Ammon's horn (tissue), 1 donor: Measurements from ENCODE around the gene PLTP.
A peak's percentile ranks its signal among the peaks of the same experiment; 100 is the strongest.
"Not testable (repeated sequence)": the region's sequence is repeated elsewhere in the genome, so short reads cannot be mapped to it uniquely, and the experiment has no call there.

Experiments used
- DNase-seq: peaks from one replicate; pipeline ENCODE4 v3.0.0-alpha.2; 2016; ENCODE audit warnings: low spot score

Gene PLTP

GRCh38 chr20:45874104-45874481 lies 37.9 kb downstream of the PLTP start:
- not testable (repeated sequence) for DNase-seq

DNA sequence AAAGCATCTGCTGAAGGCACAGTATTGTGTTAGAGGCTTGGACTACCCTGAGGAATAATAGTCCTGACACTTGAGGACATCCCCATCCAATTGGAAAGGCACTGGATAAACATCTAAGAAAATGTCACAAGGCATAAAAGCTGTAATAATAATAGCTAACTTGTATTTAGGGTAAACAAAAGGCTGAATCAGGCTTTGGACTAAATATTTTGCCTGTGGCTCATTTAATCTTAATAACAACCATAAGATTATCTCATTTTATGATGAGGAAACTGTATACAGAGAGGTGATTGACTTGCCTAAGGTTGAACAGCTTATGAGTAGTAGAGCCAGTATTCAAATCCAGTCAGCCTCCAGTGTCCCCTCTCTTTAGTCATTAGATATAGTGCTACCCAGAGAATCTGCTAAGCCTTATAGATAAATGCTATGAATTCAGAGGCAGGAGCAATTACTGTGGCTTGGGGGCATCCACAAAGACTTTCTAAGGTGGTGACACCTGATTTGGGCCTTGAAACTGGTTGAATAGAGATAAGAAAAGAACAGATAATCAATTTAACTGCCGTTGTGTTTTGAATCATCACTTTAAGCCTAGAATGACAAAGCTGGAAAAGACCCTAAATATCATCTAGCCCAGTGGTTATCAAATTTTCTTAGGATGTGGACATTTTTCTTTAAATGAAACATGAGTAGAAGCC lies 38.4 kb downstream of the PLTP start:
- no peak for DNase-seq

GRCh38 chr20:45872626-45873025 lies 39.3 kb downstream of the PLTP start:
- DNase-seq, result no peak

- DNase-seq, result no peak
Observed at GRCh38 chr20:45867819-45868176, 44.2 kb downstream of the PLTP start.

DNA sequence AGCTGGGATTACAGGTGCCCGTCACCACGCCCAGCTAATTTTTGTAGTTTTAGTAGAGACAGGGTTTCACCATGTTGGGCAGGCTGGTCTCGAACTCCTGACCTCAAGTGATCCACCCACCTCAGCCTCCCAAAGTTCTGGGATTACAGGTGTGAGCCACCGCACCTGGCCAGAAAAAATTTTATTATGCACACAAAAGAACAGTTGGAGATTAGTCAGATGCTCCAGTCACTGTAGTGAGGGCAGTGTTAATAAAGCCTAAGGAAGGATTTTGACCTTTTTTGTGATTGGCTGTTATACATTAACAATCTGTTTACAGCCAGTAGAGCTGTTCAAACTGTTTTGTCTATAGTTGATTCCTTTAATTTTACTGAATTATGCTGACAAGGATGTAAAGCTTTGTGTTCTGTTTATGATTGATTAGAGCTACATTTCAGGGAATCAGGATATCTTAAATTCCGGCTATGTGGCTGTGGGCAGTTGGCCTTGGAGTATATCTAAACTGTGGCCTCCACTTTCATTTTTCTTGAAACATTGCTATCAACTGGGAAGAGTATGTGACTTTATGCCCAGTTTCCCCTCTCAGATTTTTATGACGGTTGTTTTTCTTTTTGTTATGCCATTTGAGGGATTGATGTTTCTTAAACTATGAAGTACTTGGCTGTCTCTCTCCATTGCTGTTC lies 44.7 kb downstream of the PLTP start:
- no peak for DNase-seq

DNA sequence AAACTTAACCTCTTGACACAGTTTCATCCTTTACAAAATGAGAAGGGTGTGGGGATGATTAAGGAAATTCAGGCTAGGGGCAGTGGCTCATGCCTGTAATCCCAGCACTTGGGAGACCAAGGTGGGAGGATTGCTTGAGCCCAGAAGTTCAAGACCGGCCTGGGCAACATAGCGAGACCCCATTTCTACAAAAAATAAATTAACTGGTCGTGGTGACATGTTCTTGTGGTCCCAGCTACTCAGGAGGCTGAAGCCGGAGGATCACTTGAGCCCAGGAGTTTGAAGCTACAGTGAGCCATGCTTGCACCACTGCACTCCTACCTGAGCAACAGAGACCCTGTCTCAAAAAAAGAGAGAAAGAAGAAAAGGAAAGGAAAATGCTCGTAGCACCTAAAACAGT lies 45.5 kb downstream of the PLTP start:
- DNase-seq, result no peak

GRCh38 chr20:45863543-45864470 lies 48.1 kb downstream of the PLTP start:
- no peak for DNase-seq

GRCh38 chr20:45861221-45862075 lies 50.5 kb downstream of the PLTP start:
- DNase-seq, result no peak

DNA sequence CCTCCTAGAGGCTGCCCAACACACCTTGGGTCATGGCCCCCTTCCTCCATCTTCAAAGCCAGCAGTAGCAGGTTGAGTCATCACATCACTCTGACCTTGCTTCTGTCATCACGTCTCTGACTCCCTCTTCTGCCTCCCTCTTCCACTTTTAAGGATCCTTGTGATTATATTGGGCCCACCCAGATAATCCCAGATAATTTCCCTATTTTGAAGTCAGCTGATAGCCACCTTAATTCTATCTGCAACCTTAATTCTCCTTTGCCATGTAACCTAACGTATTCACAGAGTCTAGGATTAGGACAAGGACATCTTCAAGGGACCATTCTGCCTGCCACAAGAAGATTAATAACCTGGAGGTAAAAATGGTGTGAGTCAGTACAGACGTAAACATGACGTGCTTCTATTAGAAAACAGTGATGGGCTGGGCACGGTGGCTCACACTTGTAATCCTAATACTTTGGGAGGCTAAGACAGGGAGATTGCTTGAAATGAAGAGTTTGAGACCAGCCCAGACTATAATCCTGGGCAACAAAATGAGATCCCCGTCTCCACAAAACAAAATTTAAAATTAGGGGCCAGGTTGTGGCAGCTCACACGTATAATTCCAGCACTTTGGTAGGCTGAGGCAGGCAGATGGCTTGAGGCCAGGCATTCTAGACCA lies 51.3 kb downstream of the PLTP start:
- no peak for DNase-seq

DNA sequence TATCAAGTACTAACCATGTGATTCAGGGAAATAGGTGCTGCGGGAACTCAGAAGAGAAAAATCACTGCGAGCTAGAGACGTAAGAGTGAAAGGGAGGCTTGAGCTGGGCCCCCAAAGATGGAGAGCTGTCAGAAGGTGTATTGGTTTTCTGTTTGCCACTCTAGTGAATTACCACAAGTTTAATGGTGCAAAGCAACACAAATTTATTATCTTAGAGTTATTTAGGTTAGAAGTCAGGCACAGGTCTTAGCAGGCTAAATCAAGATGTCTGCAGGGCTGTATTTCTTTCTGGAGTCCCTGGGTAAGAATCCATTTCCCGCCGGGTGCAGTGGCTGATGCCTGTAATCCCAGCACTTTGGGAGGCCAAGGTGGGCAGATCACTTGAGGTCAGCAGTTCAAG lies 52.0 kb downstream of the PLTP start:
- no peak for DNase-seq

DNA sequence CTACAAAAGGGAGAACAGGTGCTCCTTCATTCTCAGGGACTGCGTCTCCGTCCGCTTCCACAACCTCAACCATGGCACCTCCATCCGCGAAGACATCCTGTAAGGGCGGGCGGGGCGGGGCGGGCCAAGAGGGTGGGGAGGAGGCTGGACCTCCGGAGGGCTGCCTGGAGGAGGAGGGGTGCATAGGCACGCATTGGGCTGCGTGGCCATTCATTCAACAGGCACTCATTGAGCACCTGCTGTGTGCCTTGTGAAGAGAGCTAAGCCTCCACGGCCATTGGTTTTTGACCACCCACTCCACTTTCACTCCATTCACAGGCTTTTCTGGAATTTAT lies 54.1 kb downstream of the PLTP start:
- no peak for DNase-seq

GRCh38 chr20:45857114-45857881 lies 54.7 kb downstream of the PLTP start, which contains the start of the genes ACOT8 and ZSWIM3:
TSS of gene ACOT8 (minus strand) at chr20:45857392. CDS start at chr20:45857315, 77 bp downstream.
TSS of gene ZSWIM3 (plus strand) at chr20:45857614. CDS start at chr20:45857826, 212 bp downstream.
- peak; percentile 99 for DNase-seq

DNA sequence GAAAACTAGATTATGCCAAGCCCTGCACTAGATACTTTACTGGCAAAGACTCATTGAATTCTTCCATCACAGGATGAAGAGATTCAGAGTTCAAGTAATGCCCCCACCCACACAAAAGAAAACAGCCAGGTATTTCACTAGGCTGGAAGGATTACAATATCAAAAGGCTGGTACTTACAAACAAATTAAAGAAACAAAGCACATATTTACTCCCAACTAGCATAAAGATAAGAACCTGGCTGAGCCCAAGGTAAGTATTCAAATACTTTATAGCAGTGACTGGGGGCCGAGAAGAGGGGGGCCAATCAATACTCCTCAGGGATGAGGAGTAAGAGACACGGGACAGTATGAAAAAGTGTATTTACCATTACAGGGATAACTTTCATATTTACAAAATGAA lies 58.5 kb downstream of the PLTP start:
- no peak for DNase-seq

- DNase-seq, result no peak
Observed at GRCh38 chr20:45852326-45852725, 59.6 kb downstream of the PLTP start.

DNA sequence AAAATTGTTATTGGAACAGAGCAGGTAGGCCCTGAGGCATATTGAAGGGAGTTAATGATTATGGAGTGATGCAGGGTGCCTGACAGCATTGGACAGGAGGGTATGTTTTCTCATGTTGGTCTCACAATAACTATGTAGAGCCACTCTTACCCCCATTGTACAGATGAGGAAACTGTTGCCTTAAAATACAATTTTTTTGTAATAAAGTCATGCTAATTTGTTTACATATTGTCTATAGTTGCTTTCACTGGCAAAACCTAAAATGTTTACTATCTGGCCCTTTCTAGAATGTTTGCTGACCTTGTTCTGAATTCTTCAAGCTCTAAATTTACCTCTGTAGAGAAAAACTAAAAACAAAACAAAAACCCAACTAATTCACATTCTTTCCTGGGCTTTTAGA lies 60.5 kb downstream of the PLTP start:
- DNase-seq, result no peak

DNA sequence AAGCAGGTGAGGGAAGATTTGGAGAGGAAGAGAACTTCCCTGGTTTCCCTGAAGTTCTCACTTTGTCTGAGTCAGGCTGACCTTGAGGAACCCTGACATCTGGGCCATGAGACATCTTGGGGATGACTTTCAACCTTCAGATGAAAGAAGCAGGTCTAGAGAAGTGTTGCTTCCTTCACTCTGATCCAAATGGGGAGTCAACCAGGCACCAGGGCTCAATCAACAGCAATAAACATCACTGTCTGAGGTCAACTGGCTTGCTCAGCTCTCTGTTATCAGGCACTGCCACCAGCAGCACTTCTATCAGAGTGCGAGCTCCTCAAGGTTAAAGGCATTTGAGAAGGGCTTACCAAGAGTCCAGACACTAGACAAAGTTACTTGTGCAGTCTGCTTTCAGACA lies 61.0 kb downstream of the PLTP start:
- no peak for DNase-seq

DNA sequence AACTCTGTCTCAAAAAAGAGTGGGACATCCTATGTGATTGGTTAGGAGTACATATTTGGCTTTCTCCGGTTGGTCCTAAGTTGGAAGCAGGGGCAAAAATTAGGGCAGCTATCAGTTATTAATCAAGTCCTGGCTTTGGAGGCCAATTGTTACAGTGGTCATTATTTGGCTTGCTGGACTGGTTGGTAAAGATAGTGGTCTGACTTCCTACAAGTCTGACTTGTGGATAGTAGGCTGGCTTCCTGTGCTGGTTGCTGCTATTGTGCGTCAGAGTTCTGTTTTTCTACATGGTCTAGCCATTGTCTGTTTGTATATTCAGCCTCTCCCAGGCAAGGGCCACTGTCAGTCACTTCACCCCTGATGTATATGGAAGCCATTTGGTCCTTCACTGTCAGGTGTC lies 61.7 kb downstream of the PLTP start:
- DNase-seq, result no peak

DNA sequence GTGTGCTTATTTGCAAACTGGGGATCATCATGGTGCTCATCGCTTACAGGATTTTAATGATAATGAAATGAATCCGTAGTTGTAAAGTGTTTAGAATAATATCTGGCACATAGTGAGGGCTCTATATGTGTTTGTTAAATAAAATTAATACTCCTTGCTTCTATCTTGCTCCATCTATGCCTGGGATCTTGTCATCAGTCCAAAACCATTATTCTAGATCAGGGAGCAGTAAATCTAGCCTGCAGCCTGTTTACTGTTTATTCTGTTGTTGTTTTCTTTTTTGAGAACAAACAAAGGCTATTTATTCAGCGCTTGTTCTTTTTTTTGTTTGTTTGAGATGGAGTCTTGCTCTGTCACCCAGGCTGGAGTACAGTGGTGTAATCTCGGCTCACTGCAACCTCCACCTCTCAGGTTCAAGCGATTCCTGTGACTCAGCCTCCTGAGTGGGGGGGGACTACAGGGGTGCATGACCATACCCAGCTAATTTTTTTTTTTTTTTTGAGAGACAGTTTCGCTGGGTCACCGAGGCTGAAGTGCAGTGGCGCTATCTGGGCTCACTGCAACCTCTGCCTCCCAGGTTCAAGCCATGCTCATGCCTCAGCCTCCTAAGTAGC lies 62.9 kb downstream of the PLTP start:
- no peak for DNase-seq
